GM18907 (cell line): ENCODE measurements around the gene RAB11FIP2.

Source experiments
- ATAC-seq: cut with Tn5 transposase; IDR thresholded peaks from one replicate; pipeline ENCODE4 v1.9.1; 2021; ENCODE audit warnings: mild to moderate bottlenecking, moderate library complexity; ENCODE audit not compliant: unreplicated experiment

RAB11FIP2 gene

DNA sequence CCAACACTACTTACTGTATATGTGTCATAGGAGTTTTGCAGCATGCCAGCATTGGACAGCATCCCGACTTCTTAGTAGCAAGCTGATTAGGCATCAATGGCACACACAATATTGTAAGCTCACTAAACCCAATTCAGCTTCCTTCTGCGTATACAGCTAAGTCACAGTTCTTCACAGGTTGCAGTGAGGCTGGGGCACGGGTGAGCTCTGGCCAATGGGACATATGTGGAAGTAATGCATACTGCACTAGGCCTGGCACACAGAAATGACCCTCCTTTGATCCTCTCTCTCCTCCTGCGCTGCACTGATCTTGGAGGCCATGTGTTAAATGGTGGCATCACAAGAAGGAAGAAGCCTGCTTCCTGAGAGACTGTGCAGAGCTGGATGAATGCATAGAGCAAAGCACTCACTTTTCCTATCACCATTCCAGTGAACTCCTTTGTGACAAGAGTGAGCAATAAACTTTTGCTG lies 11.9 kb downstream of the RAB11FIP2 start:
- no peak for ATAC-seq

DNA sequence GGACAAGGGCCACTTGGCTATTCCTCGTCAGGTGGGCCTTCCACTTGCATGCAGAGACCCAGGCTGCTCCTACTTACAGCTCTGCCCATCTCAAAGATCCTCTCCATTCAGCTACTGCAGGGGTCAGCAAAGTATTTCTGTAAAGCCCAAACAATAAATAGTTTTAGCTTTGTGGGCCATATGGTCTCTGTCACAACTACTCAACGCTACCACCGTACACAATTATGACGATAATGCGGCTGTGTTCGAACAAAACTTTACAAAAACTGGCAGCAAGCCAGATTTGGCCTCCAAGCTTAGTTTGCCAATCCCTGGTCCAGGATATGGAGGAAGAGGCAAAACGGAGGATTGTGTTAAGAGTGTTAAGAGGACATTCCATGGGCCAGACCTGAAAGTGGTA lies 12.8 kb downstream of the RAB11FIP2 start:
- ATAC-seq = no peak

DNA sequence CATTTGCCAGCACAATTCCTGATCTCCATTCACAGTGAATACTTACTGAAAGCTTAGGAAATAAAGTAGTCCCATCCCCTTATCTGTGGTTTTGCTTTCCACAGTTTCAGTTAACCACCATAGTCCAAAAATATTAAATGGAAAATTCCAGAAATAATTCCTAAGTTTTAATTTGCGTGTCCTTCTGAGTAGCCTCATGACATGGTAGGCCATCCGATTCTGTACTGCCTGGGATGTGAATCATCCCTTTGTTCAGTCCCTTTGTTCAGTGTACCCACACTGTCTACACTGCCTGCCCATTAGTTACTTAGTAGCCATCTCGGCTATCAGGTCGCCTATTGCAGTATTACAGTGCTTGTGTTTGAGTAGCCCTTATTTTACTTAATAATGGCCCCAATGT lies 14.2 kb downstream of the RAB11FIP2 start:
- no peak for ATAC-seq

DNA sequence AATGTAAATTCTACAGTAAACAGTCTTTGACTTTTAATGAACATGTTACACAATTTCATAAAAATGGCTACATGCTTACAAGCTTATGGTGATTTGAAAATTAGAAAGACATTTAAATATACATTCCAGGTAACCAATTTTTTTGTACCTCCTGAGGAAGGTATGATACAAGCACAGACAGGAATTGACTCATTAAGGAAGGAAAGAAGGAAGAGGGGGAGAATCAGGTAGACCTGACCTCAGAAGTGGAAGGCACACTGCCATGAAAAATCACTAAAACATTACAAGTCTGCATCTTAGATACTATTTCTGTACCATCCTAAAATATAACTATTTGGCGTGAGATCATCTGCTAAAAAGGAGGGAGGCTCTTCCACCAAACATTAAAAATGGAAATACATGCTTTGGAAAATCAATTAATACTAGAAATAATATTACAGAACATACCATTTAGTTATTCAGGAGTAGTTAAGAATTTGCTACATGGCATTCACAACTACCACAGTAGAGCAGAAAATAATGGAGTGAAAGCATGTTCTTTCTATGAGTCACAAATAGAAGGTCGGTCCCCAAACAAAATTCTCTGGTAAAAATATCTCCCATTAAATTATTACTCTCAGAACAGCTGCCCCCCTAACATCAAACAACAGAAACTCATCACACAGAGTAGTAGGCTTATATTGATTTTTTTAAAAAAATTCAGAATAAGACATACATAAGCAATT lies 15.2 kb downstream of the RAB11FIP2 start:
- no peak for ATAC-seq

DNA sequence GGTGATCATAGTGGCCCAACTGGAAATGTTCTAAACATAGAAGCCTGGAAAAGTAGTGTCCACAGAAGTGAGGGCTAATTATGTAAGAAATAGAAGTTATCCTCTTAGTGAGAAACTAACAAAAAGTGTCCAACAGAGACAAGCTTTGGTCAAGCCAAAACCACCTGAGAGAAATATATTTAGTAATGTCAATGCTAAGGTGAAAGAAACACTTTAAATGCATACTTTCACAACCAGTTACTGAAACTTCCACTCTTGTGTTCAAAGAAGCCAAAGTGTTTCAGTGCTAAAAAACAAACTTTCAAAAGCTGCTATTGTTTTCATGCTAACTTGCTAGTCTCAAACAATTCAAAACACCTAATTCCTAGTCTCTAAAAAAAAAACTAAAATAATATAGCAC lies 18.1 kb downstream of the RAB11FIP2 start:
- ATAC-seq = peak; percentile 90

DNA sequence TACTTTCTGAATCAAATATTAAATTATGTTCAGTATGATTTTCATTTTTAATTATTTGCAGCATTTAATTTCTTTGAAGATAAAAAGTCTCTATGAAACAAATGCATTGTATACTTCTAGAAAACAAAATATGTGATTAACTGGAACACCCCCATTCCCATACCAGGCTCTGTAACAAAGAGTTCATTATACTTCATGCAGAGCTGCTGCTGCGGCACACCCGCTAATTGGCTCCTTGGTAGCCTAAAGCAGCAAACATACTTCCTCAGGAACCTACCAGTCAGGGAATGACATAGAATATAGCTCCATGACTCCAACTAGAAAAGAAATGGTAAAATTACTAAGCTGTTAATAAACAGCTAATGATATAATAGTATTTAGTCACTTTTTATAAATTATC lies 19.3 kb downstream of the RAB11FIP2 start:
- no peak for ATAC-seq

DNA sequence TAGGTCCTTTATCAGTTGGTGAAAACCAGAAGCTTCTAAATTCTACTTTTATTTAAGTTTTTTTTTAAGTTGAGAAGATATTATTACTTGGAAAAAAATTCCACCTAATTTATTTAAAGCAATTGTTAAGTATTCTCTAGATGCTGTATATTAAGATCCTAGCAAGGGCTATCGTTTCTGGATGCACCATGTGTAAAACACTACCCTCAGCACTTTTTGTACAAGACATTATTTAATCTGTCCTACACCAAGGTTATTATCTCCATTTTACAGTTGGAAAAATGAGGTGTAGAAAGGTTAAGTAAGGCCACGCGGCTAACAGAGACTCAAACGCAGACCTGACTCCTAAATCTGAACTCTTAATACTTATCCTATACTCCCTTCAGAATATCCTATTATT lies 19.8 kb downstream of the RAB11FIP2 start:
- no peak for ATAC-seq

DNA sequence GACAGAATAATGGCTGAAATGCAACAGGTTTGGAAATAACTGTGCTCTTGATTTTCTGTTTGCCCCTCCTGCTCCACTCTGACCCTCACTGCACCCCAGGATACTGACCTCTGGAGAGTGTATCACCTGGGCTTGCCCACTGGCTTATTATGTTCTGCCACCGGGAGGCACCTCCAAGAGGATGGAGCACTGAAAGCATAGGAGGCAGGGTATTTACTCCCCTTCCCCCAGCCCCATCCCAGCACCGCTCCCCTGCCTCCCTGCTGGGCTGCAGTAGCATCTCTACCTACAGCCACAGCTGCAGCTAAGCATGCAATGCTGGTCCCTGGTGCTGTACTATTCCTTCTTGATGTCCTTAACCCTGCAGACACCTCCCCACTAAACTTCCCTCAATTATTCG lies 26.4 kb downstream of the RAB11FIP2 start:
- no peak for ATAC-seq

DNA sequence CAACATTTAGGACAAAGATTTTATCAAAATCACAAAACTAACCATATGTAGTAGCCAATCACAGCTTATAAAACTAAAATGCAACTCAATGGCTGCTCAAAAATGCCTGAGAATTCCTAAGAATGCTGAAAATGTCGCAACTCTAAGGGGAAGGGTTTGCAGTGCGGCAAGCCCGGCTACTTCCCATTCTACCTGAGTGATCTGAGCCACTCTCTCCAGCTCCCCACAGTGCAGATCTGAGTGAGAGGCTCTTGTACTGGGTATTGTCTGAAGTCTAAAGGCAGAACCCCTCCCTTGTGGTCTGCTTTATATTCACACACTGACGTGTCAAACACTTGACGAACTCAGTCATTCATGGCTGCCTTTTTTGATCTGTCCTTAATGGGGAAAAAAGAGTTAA lies 28.9 kb downstream of the RAB11FIP2 start:
- no peak for ATAC-seq

DNA sequence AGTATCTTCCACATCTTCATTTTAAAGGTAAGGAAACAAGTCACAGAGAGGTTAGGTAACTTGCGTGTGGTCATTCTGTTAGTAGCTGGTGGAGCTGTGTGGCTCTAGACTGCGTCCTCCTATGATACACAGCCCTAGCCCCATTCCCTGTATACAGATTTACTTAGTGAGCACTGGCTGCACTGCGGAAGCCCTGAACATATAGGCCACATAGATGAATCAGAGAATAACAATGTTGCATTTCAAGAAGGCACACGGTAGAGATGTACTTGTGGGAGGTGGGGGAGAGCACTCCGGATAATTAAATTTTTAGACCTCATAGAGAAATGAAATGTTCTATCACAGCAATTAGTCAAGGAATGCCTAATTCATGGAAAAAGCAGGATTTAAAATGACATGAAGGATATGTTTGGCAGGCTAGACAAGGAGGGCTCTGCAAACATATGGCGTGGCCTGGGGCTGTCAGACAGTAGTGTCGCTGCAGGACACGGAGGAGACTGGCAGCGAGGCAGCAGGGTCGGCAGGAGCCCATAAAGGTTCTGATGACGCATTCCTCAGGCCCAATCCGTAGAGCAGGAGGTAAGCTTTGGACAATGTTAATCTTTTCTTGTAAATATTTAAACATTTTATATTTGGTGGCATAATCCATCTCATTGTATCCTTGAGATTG lies 29.5 kb downstream of the RAB11FIP2 start:
- no peak for ATAC-seq

DNA sequence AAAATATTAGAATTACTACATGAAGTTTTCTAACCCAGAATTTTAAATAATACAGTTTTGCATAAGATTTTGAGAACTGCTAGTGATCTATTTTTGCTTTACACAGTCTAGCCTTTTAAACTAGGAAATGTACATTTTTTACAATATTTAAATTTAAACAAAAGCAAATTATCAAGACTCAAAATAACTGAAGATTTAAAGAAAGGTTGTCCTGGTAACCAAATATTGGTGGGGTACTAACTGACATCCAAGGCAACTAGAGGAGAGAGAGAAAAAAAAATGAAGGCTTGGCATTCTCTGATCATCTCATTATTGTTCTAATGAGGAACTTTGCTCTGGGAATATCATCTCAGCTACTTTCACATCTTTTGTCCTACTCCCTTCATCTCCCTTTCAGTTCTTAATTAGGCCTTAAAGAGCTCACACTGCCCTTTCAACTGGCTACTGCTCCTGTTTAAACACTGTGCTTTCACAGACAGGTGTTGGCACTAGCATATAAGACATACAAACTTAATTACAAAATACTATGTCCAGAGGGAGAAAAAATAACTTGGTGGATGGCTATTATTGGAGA lies 33.7 kb downstream of the RAB11FIP2 start:
- no peak for ATAC-seq

DNA sequence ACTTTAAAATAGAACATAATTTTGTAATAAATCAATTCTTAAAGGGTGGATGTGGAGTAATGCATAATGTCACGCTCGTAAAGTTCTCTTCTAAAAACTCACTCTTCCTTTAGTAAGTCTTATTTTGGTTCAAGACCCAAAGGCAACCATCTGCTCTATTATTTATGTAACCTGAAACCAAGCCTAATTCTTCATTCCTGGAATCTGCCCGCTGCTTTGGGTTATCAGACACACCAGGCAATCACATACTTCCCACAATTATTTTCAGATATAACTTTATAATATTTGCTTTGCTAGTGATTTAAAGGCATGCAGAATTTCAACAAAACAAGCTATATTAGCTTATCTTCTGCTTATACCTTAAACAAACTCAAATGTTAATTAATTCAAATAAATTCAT lies 39.0 kb downstream of the RAB11FIP2 start:
- ATAC-seq = no peak

DNA sequence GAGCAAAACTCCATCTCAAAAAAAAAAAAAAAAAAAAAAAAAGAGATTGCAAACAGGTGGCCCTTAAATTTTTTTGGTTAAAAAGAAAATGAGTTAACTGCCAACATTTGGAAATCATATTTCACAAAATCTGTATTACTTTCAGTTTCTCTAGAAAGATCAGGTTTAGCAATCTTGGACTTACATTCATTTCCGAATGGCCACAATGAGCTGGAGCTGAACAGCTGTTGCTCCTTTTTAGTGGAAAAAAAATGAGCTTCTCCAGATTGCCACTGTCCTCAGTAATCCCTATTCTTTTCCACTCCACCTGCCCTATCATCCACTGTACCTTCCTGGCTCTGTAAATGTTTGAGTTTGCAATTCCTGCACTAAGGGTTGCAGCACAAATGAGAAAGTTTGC lies 43.6 kb downstream of the RAB11FIP2 start:
- no peak for ATAC-seq

DNA sequence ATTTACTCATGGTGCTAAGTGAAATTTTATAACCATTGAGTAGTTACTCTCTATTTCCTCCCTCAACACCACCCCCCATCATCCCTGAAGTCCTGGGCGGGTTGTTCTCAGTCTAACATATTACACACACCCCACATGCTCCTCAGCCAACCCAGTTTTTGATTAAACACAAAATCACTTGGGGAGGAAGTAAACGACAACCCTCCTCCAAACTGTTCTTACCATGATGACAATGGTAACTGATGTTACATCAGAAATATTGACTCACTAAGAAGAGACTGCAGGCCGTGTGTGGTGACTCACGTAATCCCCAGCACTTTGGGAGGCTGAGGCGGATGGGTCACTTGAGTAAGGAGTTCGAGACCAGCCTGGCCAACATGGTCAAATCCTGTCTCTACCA lies 44.2 kb downstream of the RAB11FIP2 start:
- no peak for ATAC-seq

DNA sequence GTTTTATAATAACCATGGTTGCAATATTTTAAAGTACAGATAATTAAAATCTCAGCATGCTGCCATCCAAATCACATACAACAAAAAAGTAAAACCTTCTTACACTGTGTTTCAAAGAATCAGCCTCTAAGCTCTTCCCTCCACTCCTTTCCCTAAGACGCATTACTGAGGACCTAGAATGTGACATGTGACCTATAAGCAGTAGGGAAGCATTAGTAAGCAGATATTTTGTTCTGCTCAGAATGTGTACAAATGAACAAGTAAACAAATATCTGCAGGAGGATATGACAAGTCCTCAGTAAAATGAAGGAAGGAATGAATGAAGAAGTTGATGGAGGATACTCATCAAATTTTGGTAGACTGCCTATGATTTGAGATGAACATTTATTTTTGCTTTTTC lies 49.1 kb downstream of the RAB11FIP2 start:
- no peak for ATAC-seq

DNA sequence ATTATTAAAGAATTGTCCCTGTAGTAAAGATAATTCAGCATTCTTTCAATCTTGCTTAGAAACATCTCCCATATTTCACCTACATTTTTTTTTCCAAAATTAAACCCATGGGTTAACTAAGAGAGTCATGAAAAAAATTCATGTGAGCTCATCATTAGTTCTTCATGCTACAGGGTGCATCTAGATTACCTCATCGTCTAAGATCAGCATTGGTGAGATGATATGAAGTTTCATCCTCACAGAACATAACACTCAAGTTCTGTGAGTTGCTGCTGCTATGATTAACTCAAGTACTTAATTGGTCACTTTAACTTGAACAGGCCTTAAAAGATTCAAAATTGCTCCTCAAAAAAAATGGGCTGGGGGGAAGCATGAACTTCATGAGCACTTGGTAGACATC lies 50.0 kb downstream of the RAB11FIP2 start:
- ATAC-seq = no peak

DNA sequence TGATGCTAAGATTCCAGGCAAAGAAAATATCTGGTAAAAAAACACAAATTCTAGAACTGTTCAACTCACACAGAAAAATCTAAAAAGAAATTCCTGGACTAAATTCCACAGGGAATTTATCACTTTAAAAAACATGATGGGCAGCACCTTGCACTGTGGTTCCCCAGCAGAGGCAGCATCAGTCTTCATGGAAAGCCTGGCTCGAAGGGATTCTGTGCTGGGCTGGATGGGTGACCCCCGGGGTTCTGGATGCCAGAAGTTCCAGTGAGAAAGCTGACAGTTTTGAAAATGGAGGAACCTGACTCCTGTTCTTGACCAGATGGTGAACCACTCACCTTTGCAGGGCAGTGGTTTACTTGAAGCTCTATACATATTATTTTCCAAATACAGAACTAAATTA lies 52.0 kb downstream of the RAB11FIP2 start:
- no peak for ATAC-seq

DNA sequence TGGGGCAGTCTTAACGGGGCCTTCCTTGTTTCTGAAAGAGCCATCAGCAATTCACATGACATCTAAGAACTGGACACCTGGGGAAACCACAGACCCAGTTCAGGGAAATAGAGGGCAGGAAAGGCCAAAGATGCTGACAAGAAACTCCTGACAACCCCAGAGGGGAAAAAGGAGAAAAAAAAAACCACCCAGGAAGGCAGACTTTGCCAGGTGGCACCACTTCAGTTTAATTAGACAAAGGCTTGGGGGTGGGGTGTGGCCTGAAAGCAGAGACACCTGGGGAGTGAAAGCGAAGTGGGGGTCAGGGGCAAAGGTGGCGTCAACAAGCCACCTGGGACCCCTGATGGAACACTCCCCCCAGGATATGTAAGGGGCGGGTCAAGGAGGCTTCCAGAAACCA lies 53.6 kb downstream of the RAB11FIP2 start:
- no peak for ATAC-seq

DNA sequence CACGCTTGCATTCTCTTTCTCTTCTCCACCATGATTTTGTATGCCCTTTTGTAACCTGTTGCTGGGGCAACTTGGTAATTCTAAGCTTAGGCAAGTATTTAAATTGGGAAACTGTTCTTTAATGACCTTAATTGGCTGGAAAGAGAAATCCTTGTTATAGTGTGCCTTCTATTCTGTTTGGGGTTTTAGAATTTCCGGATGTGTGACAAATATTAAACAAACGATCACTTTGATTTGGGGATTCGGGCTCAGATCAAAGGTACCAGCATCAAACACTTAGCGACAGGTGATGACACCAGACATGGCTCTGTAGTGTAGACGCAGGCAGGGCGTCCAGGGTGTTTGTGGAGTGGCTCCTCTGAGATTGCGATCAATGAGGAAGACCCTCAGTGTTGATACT lies 55.0 kb downstream of the RAB11FIP2 start:
- no peak for ATAC-seq

DNA sequence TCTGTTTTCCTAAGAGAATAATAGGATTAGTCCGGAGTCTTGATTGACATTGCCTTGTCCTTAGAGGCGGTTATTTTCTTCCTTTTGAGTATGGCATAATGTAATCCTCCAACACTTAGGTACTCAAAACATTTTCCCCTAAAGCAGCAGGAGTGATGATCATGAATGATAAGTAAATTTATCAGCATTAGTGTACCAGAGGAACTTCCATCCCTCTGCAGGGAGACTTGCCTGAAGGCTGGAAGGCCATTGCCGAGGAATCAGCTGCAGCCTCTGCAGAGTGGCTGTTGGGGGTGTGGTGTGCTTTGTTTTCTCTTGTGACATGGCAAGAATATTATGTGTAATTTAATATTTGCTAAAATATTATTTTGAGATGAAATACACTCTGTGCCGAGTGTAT lies 56.8 kb downstream of the RAB11FIP2 start:
- no peak for ATAC-seq

DNA sequence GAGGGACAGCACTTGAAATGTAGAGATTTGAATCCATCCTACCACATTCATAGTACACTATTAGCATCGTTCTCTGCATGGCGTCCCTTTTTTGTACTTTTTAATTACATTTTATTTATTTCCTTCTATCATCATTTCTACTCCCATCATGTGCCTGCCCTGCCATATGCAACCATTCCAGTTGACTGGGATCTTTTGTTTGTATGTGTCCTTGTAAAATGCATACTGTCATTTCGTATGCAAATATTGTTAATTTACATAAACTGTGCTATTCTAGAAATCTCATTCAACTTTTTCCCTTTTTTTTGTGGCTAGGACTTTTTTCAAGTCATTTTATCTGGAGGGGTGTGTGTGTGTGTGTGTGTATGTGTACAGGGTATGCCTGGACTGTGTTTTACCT lies 57.9 kb downstream of the RAB11FIP2 start:
- ATAC-seq = no peak

DNA sequence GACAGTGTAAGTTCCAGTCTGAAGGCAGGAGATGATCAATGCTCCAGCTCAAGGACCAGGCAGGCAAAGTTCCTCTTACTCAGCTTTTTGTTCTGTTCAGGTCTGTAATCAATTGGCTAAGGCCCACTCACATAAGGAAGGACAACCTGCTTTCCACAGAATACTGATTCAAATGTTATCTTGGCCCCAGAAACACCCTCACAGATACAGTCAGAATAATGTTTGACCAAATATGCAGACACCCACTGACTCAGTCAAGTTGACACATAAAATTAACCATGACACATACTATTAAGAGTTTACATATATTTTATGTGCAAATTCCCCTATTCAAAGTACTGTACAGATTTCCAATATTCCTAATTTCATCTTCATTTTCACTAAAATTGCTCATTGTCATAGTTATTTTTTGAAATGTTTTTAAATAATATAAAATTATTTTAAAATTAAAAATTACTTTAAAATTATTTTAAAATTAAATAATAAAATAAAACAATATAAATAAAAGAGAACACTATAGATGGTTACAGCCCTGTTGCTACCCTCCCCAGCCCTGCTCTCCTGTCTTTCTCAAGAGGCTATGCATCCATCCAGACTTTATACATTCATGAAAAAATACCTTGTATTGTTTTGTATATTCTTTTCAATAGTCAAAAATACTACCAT lies 59.4 kb downstream of the RAB11FIP2 start:
- ATAC-seq = no peak
